Measurements from ENCODE around the gene GPR143.

The GPR143 gene

DNA sequence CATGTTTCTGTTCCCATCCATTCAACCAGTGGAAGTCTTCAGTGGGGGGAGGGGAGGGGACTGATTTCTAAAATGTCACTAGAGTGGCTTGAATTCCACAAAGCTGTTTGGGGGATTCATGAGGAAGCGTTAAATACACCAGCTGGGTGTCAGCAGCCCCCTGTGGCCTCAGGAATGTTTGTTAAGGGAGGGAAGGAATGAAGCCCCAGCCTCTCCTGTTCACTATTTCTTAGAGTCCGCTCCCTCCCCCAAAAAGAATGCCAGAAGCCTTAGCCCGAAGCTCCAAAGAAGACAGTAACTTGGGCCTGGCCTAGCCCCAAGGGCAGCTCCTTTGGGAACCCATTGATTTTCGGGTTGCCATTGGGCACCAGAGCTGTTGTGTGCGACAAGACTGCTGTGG is 23.9 kb upstream of the GPR143 start:
- Histone ChIP-seq H4K20me1 (no peaks in the 10 kb centered on the region), H3K4me3 (no peak overlapping the region), H3K9me3 (peaks cover 22% of the 10 kb centered on the region), H3K4me1 (no peaks in the 10 kb centered on the region), H3K27ac (no peak overlapping the region), H3K9ac (no peak overlapping the region), H3K27me3 (no peaks in the 10 kb centered on the region), H3K4me2 (no peak overlapping the region), H3K36me3 (no peaks in the 10 kb centered on the region)
- no peak for TF ChIP-seq Cebpa-rat (IDR thresholded peaks at IDR 0.05)

DNA sequence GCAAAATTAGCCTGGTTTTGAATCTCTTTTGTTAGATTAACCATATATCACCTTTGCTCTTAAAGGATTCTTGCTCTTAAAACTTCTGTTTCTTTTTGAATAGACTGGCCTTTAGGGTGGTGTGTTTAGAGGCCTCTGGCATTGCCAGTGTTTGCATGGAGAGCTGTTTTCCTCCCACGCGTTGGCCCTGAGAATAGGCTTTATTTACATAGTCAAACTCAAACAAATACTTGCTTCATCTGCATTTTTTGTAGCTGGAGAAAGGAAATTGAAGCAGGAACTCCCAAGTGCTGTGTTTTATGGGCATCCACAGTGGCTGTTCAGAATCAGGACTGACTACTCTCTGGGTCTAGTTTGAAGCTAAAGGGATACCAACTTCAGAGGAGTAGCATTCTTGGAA is 23.3 kb upstream of the GPR143 start:
- TF ChIP-seq Cebpa-rat (IDR thresholded peaks at IDR 0.05): no peak
- H3K27ac ChIP-seq: no peak overlapping the region
- H3K4me2 ChIP-seq: no peak overlapping the region
- H3K36me3 ChIP-seq: no peaks in the 10 kb centered on the region
- H4K20me1 ChIP-seq: no peaks in the 10 kb centered on the region
- no peaks in the 10 kb centered on the region for H3K27me3 ChIP-seq
- no peak overlapping the region for H3K4me3 ChIP-seq
- H3K4me1 ChIP-seq: no peaks in the 10 kb centered on the region
- H3K9ac ChIP-seq: no peak overlapping the region
- H3K9me3 ChIP-seq: peaks cover 22% of the 10 kb centered on the region

GRCh38 chrX:9786798-9787635 is 21.4 kb upstream of the GPR143 start:
- Histone ChIP-seq H3K4me2 (no peak overlapping the region), H3K9ac (no peak overlapping the region), H3K9me3 (peaks cover 22% of the 10 kb centered on the region), H3K4me3 (no peak overlapping the region), H3K4me1 (no peaks in the 10 kb centered on the region), H3K27me3 (no peaks in the 10 kb centered on the region), H3K27ac (no peak overlapping the region), H4K20me1 (no peaks in the 10 kb centered on the region), H3K36me3 (no peaks in the 10 kb centered on the region)
- no peak for TF ChIP-seq Cebpa-rat (IDR thresholded peaks at IDR 0.05)

- no peak for TF ChIP-seq Cebpa-rat (IDR thresholded peaks at IDR 0.05)
- Histone ChIP-seq H3K9ac (no peak within 1 kb of the TSS), H3K4me1 (no peaks in the 10 kb centered on the region), H3K4me3 (no peak within 1 kb of the TSS), H3K27ac (no peak within 1 kb of the TSS), H3K9me3 (peaks cover 22% of the 10 kb centered on the region), H3K36me3 (no peaks in the 10 kb centered on the region), H3K27me3 (no peaks in the 10 kb centered on the region), H3K4me2 (no peak within 1 kb of the TSS), H4K20me1 (no peaks in the 10 kb centered on the region)
Measured at GRCh38 chrX:9785944-9786797, 20.5 kb upstream of the GPR143 start, which contains the start of gene SHROOM2. TSS of gene SHROOM2 (plus strand) at chrX:9786429. CDS start at chrX:9786546, 117 bp downstream.

DNA sequence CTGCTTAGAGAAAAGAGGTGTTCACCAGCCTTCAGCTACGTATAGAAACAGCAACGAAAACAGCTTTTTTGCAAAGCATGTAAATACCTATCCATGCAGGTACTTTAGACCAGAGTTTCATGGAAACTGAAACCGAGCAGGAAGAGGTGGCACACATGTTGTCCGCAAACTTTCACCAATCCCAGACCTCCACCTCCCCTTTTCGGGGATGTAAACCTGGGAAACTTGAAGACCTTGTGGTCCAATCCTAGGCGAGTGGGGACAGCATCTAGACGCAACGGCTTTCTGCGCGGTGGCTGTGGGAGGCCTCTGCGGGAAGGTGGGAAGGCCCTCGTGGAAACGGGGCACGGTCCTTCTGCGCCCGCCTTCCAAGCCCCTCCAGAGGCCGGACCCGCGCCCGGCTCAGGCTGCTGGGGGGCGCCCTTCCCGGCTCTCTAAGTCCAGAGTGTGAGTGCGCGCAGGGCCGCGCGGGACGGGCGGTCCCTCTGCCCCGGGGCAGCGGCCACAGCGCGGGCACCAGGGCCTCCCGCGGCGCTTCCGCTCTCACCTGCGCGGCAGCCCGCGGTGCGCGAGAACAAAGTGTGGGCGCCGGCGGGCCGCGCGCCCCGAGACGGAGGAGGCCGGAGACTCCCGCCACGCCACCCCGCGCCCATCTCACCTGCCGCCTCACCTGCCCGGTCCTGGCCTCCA is 19.8 kb upstream of the GPR143 start:
- Histone ChIP-seq H3K4me2 (no peak overlapping the region), H3K4me1 (no peaks in the 10 kb centered on the region), H3K27me3 (no peaks in the 10 kb centered on the region), H3K27ac (no peak overlapping the region), H3K4me3 (no peak overlapping the region), H3K9ac (no peak overlapping the region), H4K20me1 (no peaks in the 10 kb centered on the region), H3K9me3 (peaks cover 22% of the 10 kb centered on the region), H3K36me3 (no peaks in the 10 kb centered on the region)
- TF ChIP-seq Cebpa-rat (IDR thresholded peaks at IDR 0.05): no peak

- H3K27me3 ChIP-seq: no peaks in the 10 kb centered on the region
- no peak for TF ChIP-seq Cebpa-rat (IDR thresholded peaks at IDR 0.05)
- no peaks in the 10 kb centered on the region for H3K4me1 ChIP-seq
- H3K4me3 ChIP-seq: no peak overlapping the region
- H3K9me3 ChIP-seq: peaks cover 22% of the 10 kb centered on the region
- no peaks in the 10 kb centered on the region for H4K20me1 ChIP-seq
- no peak overlapping the region for H3K27ac ChIP-seq
- no peak overlapping the region for H3K9ac ChIP-seq
- H3K4me2 ChIP-seq: no peak overlapping the region
- H3K36me3 ChIP-seq: no peaks in the 10 kb centered on the region
Measured at GRCh38 chrX:9784332-9784731, 18.7 kb upstream of the GPR143 start.

DNA sequence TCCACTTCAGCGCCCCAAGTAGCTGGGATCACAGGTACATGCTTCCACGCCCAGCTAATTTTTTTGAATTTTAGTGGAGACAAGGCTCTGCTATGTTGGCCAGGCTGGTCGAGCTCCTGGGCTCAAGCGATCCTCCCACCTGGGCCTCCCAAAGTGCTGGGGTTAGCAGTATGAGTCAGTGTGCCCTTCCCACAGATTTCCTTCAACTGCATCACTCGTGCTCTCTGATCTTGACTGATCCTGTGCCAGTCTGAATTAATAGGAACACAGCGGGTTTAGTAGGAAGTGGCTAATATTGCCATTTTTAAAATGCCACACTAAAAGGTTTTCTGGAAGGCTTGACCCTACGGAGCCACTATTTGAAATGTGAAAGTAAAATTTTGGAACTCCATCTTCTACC is 16.3 kb upstream of the GPR143 start:
- Histone ChIP-seq H3K9ac (no peak overlapping the region), H3K27ac (no peak overlapping the region), H4K20me1 (no peaks in the 10 kb centered on the region), H3K9me3 (peaks cover 22% of the 10 kb centered on the region), H3K4me2 (no peak overlapping the region), H3K36me3 (no peaks in the 10 kb centered on the region), H3K4me3 (no peak overlapping the region), H3K27me3 (0 out of 2 replicates have a peak, but pooled peaks cover 7% of the 10 kb centered on the region), H3K4me1 (no peaks in the 10 kb centered on the region)
- TF ChIP-seq Cebpa-rat (IDR thresholded peaks at IDR 0.05): no peak

DNA sequence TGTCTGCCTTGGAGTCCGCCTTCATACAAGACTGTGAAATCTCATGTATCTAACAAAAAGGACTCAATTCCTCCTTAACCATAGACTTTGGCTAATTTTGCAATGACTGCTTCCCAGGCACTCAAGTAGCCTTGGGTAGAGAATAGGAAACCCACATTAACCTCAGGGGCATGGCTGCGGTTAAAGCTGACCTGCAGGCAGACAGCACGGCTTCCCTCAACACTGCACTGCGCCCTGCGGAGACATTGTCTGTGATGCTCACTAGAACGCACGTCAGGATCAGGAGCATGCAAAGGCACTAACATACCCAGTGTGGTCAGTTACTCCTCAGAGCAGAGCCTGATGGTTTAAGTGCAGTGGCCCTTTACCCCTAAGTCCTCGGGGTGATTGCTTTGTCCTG is 10.3 kb upstream of the GPR143 start:
- no peak overlapping the region for H3K4me3 ChIP-seq
- H3K4me1 ChIP-seq: peaks cover 24% of the 10 kb centered on the region
- H3K36me3 ChIP-seq: no peaks in the 10 kb centered on the region
- no peak for TF ChIP-seq Cebpa-rat (IDR thresholded peaks at IDR 0.05)
- H3K9me3 ChIP-seq: no peaks in the 10 kb centered on the region
- peaks cover 40% of the 10 kb centered on the region for H3K27me3 ChIP-seq
- no peak overlapping the region for H3K27ac ChIP-seq
- H3K9ac ChIP-seq: no peak overlapping the region
- H3K4me2 ChIP-seq: peak overlapping the region; percentile 63
- peaks cover 17% of the 10 kb centered on the region; the same call in 1 of the 2 replicates for H4K20me1 ChIP-seq

DNA sequence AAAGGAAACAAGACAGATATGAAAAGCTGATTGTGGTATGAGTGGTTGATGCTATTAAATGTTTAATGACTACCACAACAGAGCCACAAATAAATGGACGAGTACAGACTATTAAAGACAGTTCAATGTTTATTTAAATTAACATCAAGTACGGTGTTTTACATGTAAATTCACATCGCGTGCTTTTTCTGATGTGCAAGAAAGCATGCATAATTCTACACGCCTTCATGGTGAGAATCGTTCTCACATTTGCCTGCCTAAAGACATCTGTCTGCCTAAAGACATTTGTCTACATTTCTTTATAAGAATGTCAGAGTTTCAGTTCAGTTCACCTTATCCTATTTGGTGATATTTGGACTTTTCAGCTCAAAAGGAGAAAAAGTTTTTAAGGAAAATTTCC is 7.3 kb upstream of the GPR143 start:
- no peak for TF ChIP-seq Cebpa-rat (IDR thresholded peaks at IDR 0.05)
- peaks cover 34% of the 10 kb centered on the region for H3K27me3 ChIP-seq
- peaks cover 48% of the 10 kb centered on the region for H3K4me1 ChIP-seq
- no peak overlapping the region for H3K4me3 ChIP-seq
- H3K9ac ChIP-seq: no peak overlapping the region
- H3K4me2 ChIP-seq: no peak overlapping the region
- H3K27ac ChIP-seq: no peak overlapping the region
- no peaks in the 10 kb centered on the region for H3K9me3 ChIP-seq
- H3K36me3 ChIP-seq: no peaks in the 10 kb centered on the region
- peaks cover 29% of the 10 kb centered on the region for H4K20me1 ChIP-seq
